Measurements from ENCODE around the gene AADAT.
"Not testable (repeated sequence)": the region's sequence is repeated elsewhere in the genome, so short reads cannot be mapped to it uniquely, and the experiment has no call there.

Gene AADAT

DNA sequence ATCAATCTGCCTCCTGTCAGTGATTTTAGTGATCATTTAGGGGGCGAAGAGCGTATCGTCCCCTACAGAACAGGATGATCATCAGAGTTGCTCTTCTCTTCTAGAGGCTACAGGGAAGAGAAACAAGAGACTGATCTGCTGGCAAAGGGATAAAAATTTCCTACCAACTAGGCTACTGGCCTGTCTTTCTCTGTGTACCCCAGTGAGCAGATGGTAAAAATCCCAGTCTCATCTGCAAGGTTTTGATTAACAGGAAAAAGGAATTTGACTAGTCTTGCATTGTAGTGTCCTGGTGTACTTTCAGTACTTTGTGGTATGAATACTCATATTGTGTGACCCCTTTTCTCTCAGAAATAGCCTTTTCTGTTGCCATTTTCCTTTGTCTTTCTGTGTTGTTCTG is 21.8 kb upstream of the AADAT start:
- no peak overlapping the region for H3K4me3 ChIP-seq (ENCODE audit: low read length in 2 of 2)
- peaks cover 0 to 3% of the 10 kb centered on the region in 2 donors for H3K27me3 ChIP-seq (ENCODE audit: control insufficient read depth in 1 of 2, insufficient read depth in 2 of 2, low read length in 2 of 2)
- H3K27ac ChIP-seq (ENCODE audit: low read length) = no peak overlapping the region
- no peaks in the 10 kb centered on the region for H3K4me1 ChIP-seq (ENCODE audit: control insufficient read depth, insufficient read depth, low read length)
- no peak overlapping the region for H3K9ac ChIP-seq (ENCODE audit: low read length in 2 of 2)
- no peaks in the 10 kb centered on the region for H3K9me3 ChIP-seq (ENCODE audit: control insufficient read depth in 2 of 2, low read length in 2 of 2)
- H3K36me3 ChIP-seq (ENCODE audit: control insufficient read depth in 2 of 2, insufficient read depth in 2 of 2, low read length in 2 of 2) = no peaks in the 10 kb centered on the region

DNA sequence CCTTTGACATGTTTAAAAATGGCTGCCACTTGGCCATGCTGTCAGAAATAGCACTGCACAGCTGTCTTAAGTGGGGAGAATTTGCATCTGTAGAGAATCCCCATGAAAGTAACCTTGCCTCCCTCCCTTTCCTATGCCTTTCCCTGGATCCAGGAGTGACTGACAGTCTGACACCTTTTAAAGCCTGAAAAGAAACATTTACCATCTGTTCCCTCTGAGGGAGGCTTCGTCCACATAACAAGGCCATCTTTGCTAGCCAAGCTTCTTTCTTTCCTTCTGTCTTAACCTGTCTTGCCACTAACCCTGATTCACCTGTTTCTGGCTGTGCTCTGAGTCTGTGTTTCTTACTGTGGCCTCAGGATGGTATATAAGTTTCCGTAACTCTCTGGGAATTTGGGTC is 21.3 kb upstream of the AADAT start:
- H3K36me3 ChIP-seq (ENCODE audit: control insufficient read depth in 2 of 2, insufficient read depth in 2 of 2, low read length in 2 of 2) = no peaks in the 10 kb centered on the region
- no peaks in the 10 kb centered on the region for H3K4me1 ChIP-seq (ENCODE audit: control insufficient read depth, insufficient read depth, low read length)
- no peaks in the 10 kb centered on the region for H3K9me3 ChIP-seq (ENCODE audit: control insufficient read depth in 2 of 2, low read length in 2 of 2)
- no peak overlapping the region for H3K27ac ChIP-seq (ENCODE audit: low read length)
- H3K27me3 ChIP-seq (ENCODE audit: control insufficient read depth in 1 of 2, insufficient read depth in 2 of 2, low read length in 2 of 2) = peaks cover 0 to 3% of the 10 kb centered on the region in 2 donors
- no peak overlapping the region for H3K9ac ChIP-seq (ENCODE audit: low read length in 2 of 2)
- H3K4me3 ChIP-seq (ENCODE audit: low read length in 2 of 2) = no peak overlapping the region

DNA sequence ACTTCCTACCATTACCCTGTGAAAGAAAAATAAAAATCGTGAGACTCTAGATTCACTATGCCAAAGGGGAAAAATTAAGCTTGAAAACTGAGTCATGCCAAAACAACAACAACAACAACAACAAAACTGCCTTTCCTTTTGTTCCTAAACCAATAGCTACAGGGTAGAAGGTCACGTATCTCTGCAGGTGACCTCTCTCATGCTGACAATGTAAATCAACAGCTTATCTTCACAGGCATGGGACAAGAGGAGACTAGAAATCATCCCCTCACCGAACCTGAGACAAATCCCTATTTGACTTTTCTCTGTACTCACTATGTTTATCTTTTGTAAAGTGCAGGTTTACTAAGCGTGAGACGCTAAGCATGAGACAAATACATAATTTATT is 20.5 kb upstream of the AADAT start:
- H3K9ac ChIP-seq (ENCODE audit: low read length in 2 of 2) = no peak overlapping the region
- no peaks in the 10 kb centered on the region for H3K36me3 ChIP-seq (ENCODE audit: control insufficient read depth in 2 of 2, insufficient read depth in 2 of 2, low read length in 2 of 2)
- no peak overlapping the region for H3K27ac ChIP-seq (ENCODE audit: low read length)
- peaks cover 0 to 3% of the 10 kb centered on the region in 2 donors for H3K27me3 ChIP-seq (ENCODE audit: control insufficient read depth in 1 of 2, insufficient read depth in 2 of 2, low read length in 2 of 2)
- H3K4me3 ChIP-seq (ENCODE audit: low read length in 2 of 2) = no peak overlapping the region
- no peaks in the 10 kb centered on the region for H3K9me3 ChIP-seq (ENCODE audit: control insufficient read depth in 2 of 2, low read length in 2 of 2)
- H3K4me1 ChIP-seq (ENCODE audit: control insufficient read depth, insufficient read depth, low read length) = no peaks in the 10 kb centered on the region

DNA sequence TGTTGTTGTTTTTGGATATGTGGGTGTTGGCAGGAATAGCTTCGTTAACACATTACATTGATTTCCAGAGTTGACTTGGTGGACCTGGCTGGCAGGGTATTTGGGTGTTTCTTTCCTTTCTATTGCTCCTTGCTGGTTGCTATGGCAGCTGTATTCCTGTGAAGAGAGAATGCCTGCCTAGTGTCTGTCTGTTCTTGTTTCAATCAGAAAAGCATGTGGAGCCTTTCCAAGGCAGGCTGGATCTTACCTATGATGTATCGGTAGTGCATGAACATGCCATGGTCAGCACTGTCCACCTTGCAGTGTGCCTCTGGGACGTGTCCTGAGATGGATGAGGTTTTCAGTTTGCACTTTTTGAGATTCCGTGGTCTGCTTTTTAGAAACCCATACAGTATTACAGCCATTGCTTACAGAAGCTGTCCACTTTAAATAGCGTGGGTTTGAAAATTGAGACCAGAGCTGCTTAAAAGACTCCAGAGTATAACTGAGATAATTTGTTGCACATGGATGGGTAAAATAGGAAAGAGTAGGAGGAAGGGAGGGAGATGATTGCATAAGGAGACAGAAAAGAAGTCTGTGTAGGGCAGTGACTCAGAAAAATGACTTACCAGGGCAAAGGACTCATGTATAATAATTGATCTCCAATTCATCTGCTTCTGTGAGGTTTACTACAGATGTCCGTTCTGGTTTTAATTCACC is 20.0 kb upstream of the AADAT start:
- Histone ChIP-seq H3K9ac (ENCODE audit: low read length in 2 of 2) (no peak overlapping the region), H3K27ac (ENCODE audit: low read length) (no peak overlapping the region), H3K36me3 (ENCODE audit: control insufficient read depth in 2 of 2, insufficient read depth in 2 of 2, low read length in 2 of 2) (no peaks in the 10 kb centered on the region), H3K9me3 (ENCODE audit: control insufficient read depth in 2 of 2, low read length in 2 of 2) (no peaks in the 10 kb centered on the region), H3K27me3 (ENCODE audit: control insufficient read depth in 1 of 2, insufficient read depth in 2 of 2, low read length in 2 of 2) (peaks cover 0 to 3% of the 10 kb centered on the region in 2 donors), H3K4me1 (ENCODE audit: control insufficient read depth, insufficient read depth, low read length) (no peaks in the 10 kb centered on the region), H3K4me3 (ENCODE audit: low read length in 2 of 2) (no peak overlapping the region)

DNA sequence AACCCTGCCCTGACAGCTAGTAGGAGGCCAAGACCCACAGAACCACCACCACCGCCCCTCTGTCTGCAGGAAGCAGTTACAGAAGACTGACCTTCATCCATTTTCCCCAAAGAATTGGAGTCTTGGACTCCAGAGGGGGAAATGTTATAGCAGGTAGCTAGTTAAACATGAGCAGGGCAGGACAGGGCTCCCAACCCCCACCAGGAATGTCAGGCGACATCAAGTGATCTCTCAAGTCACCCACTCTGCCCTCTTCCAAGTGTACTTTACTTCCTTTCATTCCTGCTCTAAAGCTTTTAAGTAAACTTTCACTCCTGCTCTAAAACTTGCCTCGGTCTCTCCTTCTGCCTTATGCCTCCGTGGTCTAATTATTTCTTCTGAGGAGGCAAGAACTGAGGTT is 17.1 kb upstream of the AADAT start:
- H3K36me3 ChIP-seq (ENCODE audit: control insufficient read depth in 2 of 2, insufficient read depth in 2 of 2, low read length in 2 of 2) = no peaks in the 10 kb centered on the region
- peaks cover 0 to 3% of the 10 kb centered on the region in 2 donors for H3K27me3 ChIP-seq (ENCODE audit: control insufficient read depth in 1 of 2, insufficient read depth in 2 of 2, low read length in 2 of 2)
- H3K4me1 ChIP-seq (ENCODE audit: control insufficient read depth, insufficient read depth, low read length) = no peaks in the 10 kb centered on the region
- H3K9ac ChIP-seq (ENCODE audit: low read length in 2 of 2) = no peak overlapping the region
- H3K4me3 ChIP-seq (ENCODE audit: low read length in 2 of 2) = no peak overlapping the region
- H3K9me3 ChIP-seq (ENCODE audit: control insufficient read depth in 2 of 2, low read length in 2 of 2) = no peaks in the 10 kb centered on the region
- H3K27ac ChIP-seq (ENCODE audit: low read length) = no peak overlapping the region

DNA sequence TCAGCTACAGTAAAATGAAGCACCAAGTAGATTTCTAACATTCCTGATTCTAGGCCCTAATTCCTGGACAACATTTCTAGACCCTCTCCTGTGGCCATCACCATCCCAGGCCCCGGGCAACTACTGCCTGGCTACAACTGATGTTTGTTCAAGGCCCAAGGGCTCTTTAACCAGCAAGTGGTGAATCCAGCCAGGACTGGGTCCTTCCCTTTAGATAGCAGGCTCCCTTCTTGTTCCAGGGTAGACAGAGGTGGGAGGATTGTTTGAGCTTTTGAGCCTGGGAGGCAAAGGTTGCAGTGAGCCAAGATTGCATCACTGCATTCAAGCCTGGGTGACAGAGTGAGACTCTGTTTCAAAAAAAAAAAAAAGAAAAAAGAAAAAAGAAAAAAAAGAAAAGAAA is 12.7 kb upstream of the AADAT start:
- H3K9me3 ChIP-seq (ENCODE audit: control insufficient read depth in 2 of 2, low read length in 2 of 2) = no peaks in the 10 kb centered on the region

DNA sequence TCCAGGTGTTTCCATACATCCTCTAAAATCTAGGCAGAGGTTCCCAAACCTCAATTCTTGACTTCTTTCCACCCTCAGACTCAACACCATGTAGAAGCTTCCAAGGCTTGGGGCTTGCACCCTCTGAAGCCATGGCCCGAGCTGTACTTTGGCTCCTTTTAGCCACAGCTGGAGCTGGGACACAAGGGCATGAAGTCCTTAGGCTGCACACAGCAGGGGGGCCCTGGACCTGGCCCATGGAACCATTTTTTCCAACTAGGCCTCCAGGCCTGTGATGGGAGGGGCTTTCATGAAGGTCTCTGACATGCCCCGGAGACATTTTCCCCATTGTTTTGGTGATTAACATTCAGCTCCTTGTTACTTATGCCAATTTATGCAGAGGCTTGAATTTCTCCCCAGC is 8.4 kb upstream of the AADAT start:
- H3K4me3 ChIP-seq (ENCODE audit: low read length in 2 of 2); H3K9me3 ChIP-seq (ENCODE audit: control insufficient read depth in 2 of 2, low read length in 2 of 2); H3K9ac ChIP-seq (ENCODE audit: low read length in 2 of 2); H3K27me3 ChIP-seq (ENCODE audit: control insufficient read depth in 1 of 2, insufficient read depth in 2 of 2, low read length in 2 of 2); H3K36me3 ChIP-seq (ENCODE audit: control insufficient read depth in 2 of 2, insufficient read depth in 2 of 2, low read length in 2 of 2); H3K27ac ChIP-seq (ENCODE audit: low read length); H3K4me1 ChIP-seq (ENCODE audit: control insufficient read depth, insufficient read depth, low read length): not testable (repeated sequence)

More for the DNA sequence above, 12.7 kb upstream of the AADAT start:
- Histone ChIP-seq H3K4me1 (ENCODE audit: control insufficient read depth, insufficient read depth, low read length) (no peaks in the 10 kb centered on the region), H3K4me3 (ENCODE audit: low read length in 2 of 2) (no peak overlapping the region), H3K27ac (ENCODE audit: low read length) (no peak overlapping the region), H3K36me3 (ENCODE audit: control insufficient read depth in 2 of 2, insufficient read depth in 2 of 2, low read length in 2 of 2) (no peaks in the 10 kb centered on the region), H3K27me3 (ENCODE audit: control insufficient read depth in 1 of 2, insufficient read depth in 2 of 2, low read length in 2 of 2) (no peaks in the 10 kb centered on the region), H3K9ac (ENCODE audit: low read length in 2 of 2) (no peak overlapping the region)

DNA sequence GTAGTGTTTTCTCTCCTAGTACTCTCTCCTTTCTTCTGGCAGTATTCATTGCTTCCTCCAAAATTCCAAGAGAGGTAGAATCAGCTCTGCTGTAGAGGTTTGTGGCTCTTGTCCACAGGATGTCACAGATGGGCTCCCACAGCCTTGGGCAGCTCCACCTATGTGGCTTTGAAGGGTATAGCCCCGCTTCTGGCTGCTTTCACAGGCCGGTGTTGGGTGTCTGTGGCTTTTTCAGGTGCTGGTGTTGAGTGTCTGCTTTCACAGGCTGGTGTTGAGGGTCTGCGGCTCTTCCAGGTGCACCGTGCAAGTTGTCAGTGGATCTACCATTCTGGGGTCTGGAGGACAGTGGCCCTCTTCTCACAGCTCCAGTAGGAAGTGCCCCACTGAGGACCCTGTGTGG is 7.9 kb upstream of the AADAT start:
- Histone ChIP-seq H3K27ac (ENCODE audit: low read length) (no peak overlapping the region), H3K4me1 (ENCODE audit: control insufficient read depth, insufficient read depth, low read length) (no peaks in the 10 kb centered on the region), H3K27me3 (ENCODE audit: control insufficient read depth in 1 of 2, insufficient read depth in 2 of 2, low read length in 2 of 2) (no peaks in the 10 kb centered on the region), H3K36me3 (ENCODE audit: control insufficient read depth in 2 of 2, insufficient read depth in 2 of 2, low read length in 2 of 2) (no peaks in the 10 kb centered on the region), H3K4me3 (ENCODE audit: low read length in 2 of 2) (no peak overlapping the region), H3K9me3 (ENCODE audit: control insufficient read depth in 2 of 2, low read length in 2 of 2) (no peaks in the 10 kb centered on the region), H3K9ac (ENCODE audit: low read length in 2 of 2) (no peak overlapping the region)

DNA sequence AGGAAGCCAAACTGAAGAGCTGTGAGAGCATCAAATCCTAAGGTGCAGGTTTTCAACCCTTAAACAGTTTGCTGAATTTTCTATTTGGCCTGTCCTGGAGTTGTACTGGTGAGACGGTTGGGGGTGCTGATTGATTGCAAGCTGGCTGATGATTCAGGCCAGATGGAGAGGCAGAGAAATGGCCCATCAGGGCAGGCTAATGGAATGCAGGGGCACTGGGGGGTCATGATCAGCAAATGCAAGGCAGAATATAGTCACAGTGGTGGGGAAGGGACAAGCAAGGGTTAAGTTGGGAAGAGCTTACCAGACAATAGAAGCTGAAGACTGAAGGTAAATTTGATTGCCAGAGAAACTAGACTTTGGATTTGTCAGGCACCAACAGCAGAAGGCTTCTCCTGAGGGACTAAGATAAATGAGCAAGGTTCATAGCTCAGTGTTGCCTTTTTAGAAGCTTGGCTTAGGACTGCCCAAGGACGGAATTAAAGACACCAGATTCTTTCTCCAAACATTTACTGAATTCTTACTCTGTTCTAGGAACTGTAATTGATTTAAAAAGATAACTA is 4.3 kb upstream of the AADAT start:
- H3K4me3 ChIP-seq (ENCODE audit: low read length in 2 of 2) = no peak overlapping the region
- peaks cover 7% of the 10 kb centered on the region for H3K4me1 ChIP-seq (ENCODE audit: control insufficient read depth, insufficient read depth, low read length)
- H3K36me3 ChIP-seq (ENCODE audit: control insufficient read depth in 2 of 2, insufficient read depth in 2 of 2, low read length in 2 of 2) = no peaks in the 10 kb centered on the region
- no peak overlapping the region for H3K9ac ChIP-seq (ENCODE audit: low read length in 2 of 2)
- no peak overlapping the region for H3K27ac ChIP-seq (ENCODE audit: low read length)
- no peaks in the 10 kb centered on the region for H3K9me3 ChIP-seq (ENCODE audit: control insufficient read depth in 2 of 2, low read length in 2 of 2)
- H3K27me3 ChIP-seq (ENCODE audit: control insufficient read depth in 1 of 2, insufficient read depth in 2 of 2, low read length in 2 of 2) = no peaks in the 10 kb centered on the region

DNA sequence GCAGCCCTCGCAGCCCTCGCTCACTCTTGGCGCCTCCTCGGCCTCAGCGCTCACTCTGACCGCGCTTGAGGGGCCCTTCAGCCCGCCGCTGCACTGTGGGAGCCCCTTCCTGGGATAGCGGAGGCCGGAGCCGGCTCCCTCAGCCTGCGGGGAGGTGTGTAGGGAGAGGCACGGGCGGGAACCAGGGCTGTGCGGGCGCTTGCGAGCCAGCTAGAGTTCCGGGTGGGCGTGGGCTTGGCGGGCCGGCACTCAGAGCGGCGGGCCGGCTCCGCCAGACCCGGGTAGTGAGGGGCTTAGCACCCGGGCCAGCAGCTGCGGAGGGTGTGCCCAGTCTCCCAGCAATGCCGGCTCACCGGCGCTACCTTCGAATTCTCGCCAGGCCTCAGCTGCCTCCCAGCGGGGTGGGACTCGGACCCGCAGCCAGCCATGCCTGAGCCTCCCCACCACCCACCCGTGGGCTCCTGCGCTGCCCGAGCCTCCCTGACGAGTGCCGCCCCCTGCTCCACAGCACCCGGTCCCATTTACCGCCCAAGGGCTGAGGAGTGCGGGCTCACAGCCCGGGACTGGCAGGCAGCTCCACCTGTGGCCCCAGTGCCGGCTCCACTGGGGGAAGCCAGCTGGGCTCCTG is 1.4 kb upstream of the AADAT start:
- Histone ChIP-seq H3K4me3 (ENCODE audit: low read length in 2 of 2) (no peak overlapping the region), H3K27me3 (ENCODE audit: control insufficient read depth in 1 of 2, insufficient read depth in 2 of 2, low read length in 2 of 2) (no peaks in the 10 kb centered on the region), H3K36me3 (ENCODE audit: control insufficient read depth in 2 of 2, insufficient read depth in 2 of 2, low read length in 2 of 2) (no peaks in the 10 kb centered on the region), H3K27ac (ENCODE audit: low read length) (no peak overlapping the region), H3K4me1 (ENCODE audit: control insufficient read depth, insufficient read depth, low read length) (peaks cover 12% of the 10 kb centered on the region), H3K9me3 (ENCODE audit: control insufficient read depth in 2 of 2, low read length in 2 of 2) (no peaks in the 10 kb centered on the region), H3K9ac (ENCODE audit: low read length in 2 of 2) (no peak overlapping the region)
